NCI-H345 treated with DMSO at 0.1 percent for 48 hours (cell line): Measurements from ENCODE around the gene SAMD11.
"Not testable (repeated sequence)": the region's sequence is repeated elsewhere in the genome, so short reads cannot be mapped to it uniquely, and the experiment has no call there.

Experiments
- DNase-seq: peaks from one replicate; lab custom pipeline; 2025; ENCODE audit not compliant: unreplicated experiment; lab: John Stamatoyannopoulos, UW

SAMD11 gene

GRCh38 chr1:944341-945325 lies 20.9 kb downstream of the SAMD11 start:
- no peak for DNase-seq

- no peak for DNase-seq
Measured at GRCh38 chr1:945688-946556, 22.2 kb downstream of the SAMD11 start.

GRCh38 chr1:946811-947210 lies 23.1 kb downstream of the SAMD11 start:
- not testable (repeated sequence) for DNase-seq

- no peak for DNase-seq
Measured at GRCh38 chr1:947958-948357, 24.2 kb downstream of the SAMD11 start.

- DNase-seq, result no peak
Measured at GRCh38 chr1:950268-950667, 26.5 kb downstream of the SAMD11 start.

- DNase-seq, result no peak
Measured at GRCh38 chr1:950881-951280, 27.2 kb downstream of the SAMD11 start.

- no peak for DNase-seq
Measured at GRCh38 chr1:951364-951763, 27.6 kb downstream of the SAMD11 start.

- no peak for DNase-seq
Measured at GRCh38 chr1:952201-952600, 28.5 kb downstream of the SAMD11 start.

- no peak for DNase-seq
Measured at GRCh38 chr1:952603-953002, 28.9 kb downstream of the SAMD11 start.

- DNase-seq, result no peak
Measured at GRCh38 chr1:953524-954320, 30.0 kb downstream of the SAMD11 start.

GRCh38 chr1:954927-955326 lies 31.2 kb downstream of the SAMD11 start:
- DNase-seq, result no peak

GRCh38 chr1:955474-955873 lies 31.8 kb downstream of the SAMD11 start:
- DNase-seq, result no peak

- no peak for DNase-seq
Measured at GRCh38 chr1:956636-957035, 32.9 kb downstream of the SAMD11 start.

- peak; percentile 70 for DNase-seq
Measured at GRCh38 chr1:958823-959730, 35.4 kb downstream of the SAMD11 start, which contains the start of gene NOC2L. Gene NOC2L, minus strand, starts transcription at chr1:959256. Its CDS starts 16 bp downstream, at chr1:959240.

GRCh38 chr1:959731-960362 lies 36.1 kb downstream of the SAMD11 start:
- DNase-seq, result no peak

GRCh38 chr1:960363-961131 lies 36.8 kb downstream of the SAMD11 start, which contains the start of gene KLHL17:
Gene KLHL17, plus strand, starts transcription at chr1:960584. Its CDS starts 110 bp downstream, at chr1:960694.
- DNase-seq, result no peak

GRCh38 chr1:961132-961669 lies 37.5 kb downstream of the SAMD11 start:
- no peak for DNase-seq
